ENCODE measurements around the gene CYP11A1. TPM values are rescaled to one million over a fixed set of nuclear protein-coding genes. Genes with fewer than 3 reads are reported as not detected.

Gene CYP11A1
- total RNA-seq, 3 donors from 2014 or later, result 0.52 to 0.82 (median 0.60) TPM

DNA sequence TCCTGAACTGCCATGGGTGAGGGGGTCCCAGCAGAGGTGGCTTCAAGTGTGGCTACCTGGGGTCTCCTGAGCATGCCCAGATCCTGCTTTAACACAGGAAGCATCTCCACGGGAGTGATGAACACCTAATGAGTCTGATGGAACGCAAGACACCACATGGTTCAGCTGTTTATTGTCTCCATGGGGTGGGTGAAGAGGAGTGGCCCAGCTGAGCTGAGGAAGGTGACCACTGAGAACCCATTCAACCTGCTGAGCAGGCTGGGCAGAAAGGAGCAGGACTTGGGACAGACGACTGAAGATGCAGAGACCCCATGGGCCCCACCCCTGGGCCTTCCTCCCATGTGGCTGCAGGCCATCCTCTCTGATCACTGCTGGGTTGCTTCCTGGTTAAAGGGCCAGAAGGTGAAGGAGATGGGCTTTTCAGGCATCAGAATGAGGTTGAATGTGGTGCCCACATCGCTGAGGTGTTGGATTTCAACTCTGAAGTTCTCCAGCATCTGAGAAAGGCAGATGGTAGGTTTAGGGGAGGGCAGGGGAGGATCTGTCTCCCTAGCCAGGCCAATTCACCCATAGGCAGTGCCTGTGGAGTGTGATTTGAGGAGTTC, 29.7 kb downstream of the CYP11A1 start:
- TF ChIP-seq, protein P1, sequence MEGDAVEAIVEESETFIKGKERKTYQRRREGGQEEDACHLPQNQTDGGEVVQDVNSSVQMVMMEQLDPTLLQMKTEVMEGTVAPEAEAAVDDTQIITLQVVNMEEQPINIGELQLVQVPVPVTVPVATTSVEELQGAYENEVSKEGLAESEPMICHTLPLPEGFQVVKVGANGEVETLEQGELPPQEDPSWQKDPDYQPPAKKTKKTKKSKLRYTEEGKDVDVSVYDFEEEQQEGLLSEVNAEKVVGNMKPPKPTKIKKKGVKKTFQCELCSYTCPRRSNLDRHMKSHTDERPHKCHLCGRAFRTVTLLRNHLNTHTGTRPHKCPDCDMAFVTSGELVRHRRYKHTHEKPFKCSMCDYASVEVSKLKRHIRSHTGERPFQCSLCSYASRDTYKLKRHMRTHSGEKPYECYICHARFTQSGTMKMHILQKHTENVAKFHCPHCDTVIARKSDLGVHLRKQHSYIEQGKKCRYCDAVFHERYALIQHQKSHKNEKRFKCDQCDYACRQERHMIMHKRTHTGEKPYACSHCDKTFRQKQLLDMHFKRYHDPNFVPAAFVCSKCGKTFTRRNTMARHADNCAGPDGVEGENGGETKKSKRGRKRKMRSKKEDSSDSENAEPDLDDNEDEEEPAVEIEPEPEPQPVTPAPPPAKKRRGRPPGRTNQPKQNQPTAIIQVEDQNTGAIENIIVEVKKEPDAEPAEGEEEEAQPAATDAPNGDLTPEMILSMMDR (IDR thresholded peaks at IDR 0.05), result no peak
- no peaks in the 10 kb centered on the region for H3K4me1 ChIP-seq (ENCODE audit: low read depth)
- DNase-seq, result no peak
- H3K9me3 ChIP-seq, result no peaks in the 10 kb centered on the region
- no peak for ATAC-seq
- no peaks in the 10 kb centered on the region for H3K36me3 ChIP-seq (ENCODE audit: low read depth)
- no peak overlapping the region for H3K4me3 ChIP-seq
- intact Hi-C loops (cut with DNase I, micrococcal nuclease), result no loop called here

DNA sequence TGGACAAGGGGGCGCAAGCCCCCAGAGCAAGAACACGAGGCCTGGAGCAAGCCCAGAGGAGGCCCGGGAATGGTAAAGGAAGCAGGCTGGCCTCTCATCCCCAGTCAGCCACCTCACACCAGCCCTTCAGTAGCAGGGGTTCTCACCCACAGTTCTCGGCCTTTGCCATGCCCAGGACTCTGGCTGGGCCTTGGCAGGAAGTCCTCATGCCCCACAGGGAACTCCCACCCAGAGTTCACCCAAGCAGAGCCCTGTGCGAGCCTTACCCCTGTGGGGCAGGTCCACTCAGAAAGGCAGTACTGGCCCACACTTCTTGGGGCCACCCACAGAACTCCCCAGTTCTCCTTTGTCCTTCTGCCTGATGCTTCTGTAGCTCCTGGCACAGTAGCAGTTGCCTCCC, 30.3 kb downstream of the CYP11A1 start:
- intact Hi-C loops (cut with DNase I, micrococcal nuclease), result no loop called here
- TF ChIP-seq, protein P1 (IDR thresholded peaks at IDR 0.05), result no peak
- Histone ChIP-seq H3K4me1 (ENCODE audit: low read depth) (no peaks in the 10 kb centered on the region), H3K36me3 (ENCODE audit: low read depth) (no peaks in the 10 kb centered on the region), H3K9me3 (no peaks in the 10 kb centered on the region), H3K4me3 (no peak overlapping the region)
- no peak for ATAC-seq
- no peak for DNase-seq

DNA sequence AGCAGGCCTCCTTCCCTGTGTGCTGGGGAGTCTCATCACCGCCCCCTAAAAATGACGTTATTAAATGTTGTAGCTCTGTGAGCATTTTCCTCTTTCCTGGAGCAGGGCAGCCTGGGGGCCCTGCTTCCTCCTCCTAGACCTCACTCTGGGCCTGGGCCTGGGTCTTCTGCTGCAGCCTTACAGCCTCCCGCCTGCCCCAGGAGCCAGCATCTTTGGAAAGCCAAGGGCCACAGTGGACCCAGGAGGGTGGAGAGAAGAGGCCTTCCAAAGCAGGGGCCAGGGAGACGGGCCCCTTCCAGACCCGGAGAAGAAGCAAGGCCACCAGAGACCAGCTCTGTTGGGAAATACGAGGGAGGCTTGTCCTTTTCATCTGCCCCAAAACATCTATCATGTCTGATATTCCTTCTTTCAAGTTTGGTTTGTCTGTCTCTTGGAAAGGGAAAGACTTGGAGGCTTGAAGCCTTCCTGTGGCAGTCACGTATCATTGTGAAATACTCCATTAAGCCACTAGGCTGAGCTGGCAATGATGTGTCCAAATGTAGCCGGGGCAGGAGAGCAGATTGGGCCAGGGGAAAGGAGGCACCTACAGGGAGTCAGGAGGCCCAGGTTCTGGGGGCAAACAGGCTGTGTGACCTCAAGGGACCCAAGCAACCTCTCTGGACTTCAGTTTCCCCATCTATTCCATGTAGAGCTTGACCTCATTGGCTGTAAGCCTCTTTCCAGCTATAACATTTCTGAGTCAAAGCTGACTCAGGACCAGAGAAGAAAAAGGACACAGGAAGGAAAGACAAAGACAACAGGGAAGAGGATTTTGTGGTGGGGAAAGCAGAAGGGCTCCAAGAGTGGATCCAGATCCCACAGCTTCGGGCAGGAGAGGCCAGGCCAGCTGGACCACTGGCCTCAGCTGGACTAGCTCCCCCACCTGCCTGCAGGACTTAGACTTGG, 31.1 kb downstream of the CYP11A1 start:
- Histone ChIP-seq H3K4me1 (ENCODE audit: low read depth) (no peaks in the 10 kb centered on the region), H3K9me3 (no peaks in the 10 kb centered on the region), H3K4me3 (no peak overlapping the region), H3K36me3 (ENCODE audit: low read depth) (no peaks in the 10 kb centered on the region)
- ATAC-seq (no peak), DNase-seq (no peak)
- TF ChIP-seq, protein P1 (IDR thresholded peaks at IDR 0.05), result no peak
- intact Hi-C loops (cut with DNase I, micrococcal nuclease), result no loop called here

DNA sequence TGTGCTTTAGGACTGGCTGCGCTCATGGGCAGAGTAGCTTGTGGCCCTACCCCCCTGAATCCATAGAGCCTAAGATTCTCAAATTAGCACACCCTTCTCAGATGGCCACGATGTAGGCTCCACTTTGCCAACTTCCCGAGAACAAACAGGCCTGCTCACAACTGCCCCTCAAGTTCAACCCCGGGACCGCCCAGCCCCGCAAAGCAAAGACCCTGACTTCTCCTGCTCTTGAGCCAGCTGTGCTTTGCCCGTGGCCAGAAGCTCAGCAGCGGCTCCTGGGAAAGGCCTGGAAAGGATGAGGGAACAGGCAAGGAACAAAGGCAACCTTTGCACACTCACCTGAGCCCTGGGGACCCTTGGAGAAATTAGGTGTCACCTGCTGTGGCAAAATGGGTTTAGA, 32.0 kb downstream of the CYP11A1 start:
- no peaks in the 10 kb centered on the region for H3K36me3 ChIP-seq (ENCODE audit: low read depth)
- H3K9me3 ChIP-seq, result no peaks in the 10 kb centered on the region
- ATAC-seq (no peak), DNase-seq (no peak)
- TF ChIP-seq, protein P1 (IDR thresholded peaks at IDR 0.05), result no peak
- no peaks in the 10 kb centered on the region for H3K4me1 ChIP-seq (ENCODE audit: low read depth)
- no peak overlapping the region for H3K4me3 ChIP-seq
- intact Hi-C loops (cut with DNase I, micrococcal nuclease), result no loop called here

DNA sequence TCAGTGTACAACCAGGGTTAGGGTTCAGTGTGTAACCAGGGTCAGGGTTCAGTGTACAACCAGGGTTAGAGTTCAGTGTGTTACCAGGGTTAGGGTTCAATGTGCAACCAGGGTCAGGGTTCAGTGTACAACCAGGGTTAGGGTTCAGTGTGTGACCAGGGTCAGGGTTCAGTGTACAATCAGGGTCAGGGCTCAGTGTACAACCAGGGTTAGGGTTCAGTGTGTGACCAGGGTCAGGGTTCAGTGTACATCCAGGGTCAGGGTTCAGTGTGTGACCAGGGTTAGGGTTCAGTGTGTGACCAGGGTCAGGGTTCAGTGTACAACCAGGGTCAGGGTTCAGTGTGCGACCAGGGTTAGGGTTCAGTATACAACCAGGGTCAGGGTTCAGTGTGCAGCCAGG, 33.3 kb downstream of the CYP11A1 start:
- TF ChIP-seq, protein P1 (IDR thresholded peaks at IDR 0.05), result no peak
- H3K4me3 ChIP-seq, result no peak overlapping the region
- no peak for DNase-seq
- no peaks in the 10 kb centered on the region for H3K4me1 ChIP-seq (ENCODE audit: low read depth)
- H3K36me3 ChIP-seq (ENCODE audit: low read depth), result no peaks in the 10 kb centered on the region
- ATAC-seq, result no peak
- intact Hi-C loops (cut with DNase I, micrococcal nuclease), result no loop called here
- no peaks in the 10 kb centered on the region for H3K9me3 ChIP-seq

All from mucosa of descending colon (tissue), 3 donors.